Glutamatergic neuron (in vitro differentiated cells): ENCODE results near the gene UQCC3. TPM values are rescaled to one million over a fixed set of nuclear protein-coding genes. Genes with fewer than 3 reads are reported as not detected.
A peak's percentile ranks its signal among the peaks of the same experiment; 100 is the strongest.

ENCODE experiments used
- DNase-seq: peaks from one replicate; pipeline ENCODE4 v3.0.0; 2022
- H3K27ac Mint-ChIP-seq: one replicate; pipeline ENCODE4 v1.8.0; 2020; ENCODE audit warnings: mild to moderate bottlenecking, mixed read lengths, inconsistent platforms; ENCODE audit not compliant: unreplicated experiment
- H3K27me3 Mint-ChIP-seq: one replicate; pipeline ENCODE4 v1.8.0; 2020; ENCODE audit warnings: mild to moderate bottlenecking, moderate library complexity, mixed read lengths, inconsistent platforms; ENCODE audit not compliant: unreplicated experiment
- H3K36me3 Mint-ChIP-seq: one replicate; pipeline ENCODE4 v1.8.0; 2020; ENCODE audit warnings: mild to moderate bottlenecking, mixed read lengths, inconsistent platforms; ENCODE audit not compliant: unreplicated experiment
- H3K4me1 Mint-ChIP-seq: one replicate; pipeline ENCODE4 v1.8.0; 2020; ENCODE audit warnings: mild to moderate bottlenecking, low read depth, mixed read lengths, inconsistent platforms; ENCODE audit not compliant: unreplicated experiment
- H3K4me3 Mint-ChIP-seq: one replicate; pipeline ENCODE4 v1.8.0; 2020; ENCODE audit warnings: mild to moderate bottlenecking, mixed read lengths, inconsistent platforms; ENCODE audit not compliant: unreplicated experiment
- H3K9me3 Mint-ChIP-seq: one replicate; pipeline ENCODE4 v1.8.0; 2020; ENCODE audit warnings: mild to moderate bottlenecking, moderate library complexity, mixed read lengths, inconsistent platforms; ENCODE audit not compliant: unreplicated experiment
- total RNA-seq: library from RNA; stranded (reverse); fragmentation: NEBNext Ultra II Directional; extraction: Animal tissue kit (Norgen Biotek cat#: 25700); gene quantifications from one replicate; pipeline ENCODE4 v1.2.1, GENCODE V29; 2021; ENCODE audit not compliant: unreplicated experiment
- TF ChIP-seq, protein P1 (sequence below): fragments of 200-600 bp; sonication (generic); IDR thresholded peaks from one replicate; pipeline ENCODE4 v1.5.0; 2021; ENCODE audit not compliant: partially characterized antibody, unreplicated experiment

The UQCC3 gene
- total RNA-seq, 1 donor from 2014 or later, result 5.7 TPM

DNA sequence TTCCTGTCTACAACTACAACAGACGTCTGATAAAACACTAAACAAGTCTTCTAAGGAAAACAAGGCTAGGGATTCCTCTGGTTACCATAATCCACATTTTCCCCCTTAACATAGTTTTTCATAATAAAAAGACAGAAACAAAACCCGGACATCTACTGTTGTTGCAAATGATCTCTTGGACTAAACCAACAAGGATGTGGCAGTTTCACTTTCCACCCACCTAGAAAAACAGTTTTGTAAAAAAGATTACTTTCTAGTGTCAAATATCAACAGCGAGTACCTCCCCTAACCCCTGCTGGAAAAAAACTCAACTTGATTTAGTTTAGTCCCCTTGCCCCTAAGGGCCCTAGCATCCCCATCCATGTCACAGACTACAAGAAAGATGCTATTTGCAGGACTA, 41.4 kb downstream of the UQCC3 start:
- Mint-ChIP-seq H3K27ac (peak overlapping the region; percentile 15), H3K4me3 (no peak overlapping the region), H3K9me3 (peaks cover 12% of the 10 kb centered on the region), H3K4me1 (peaks cover 6% of the 10 kb centered on the region), H3K36me3 (no peaks in the 10 kb centered on the region), H3K27me3 (peaks cover 6% of the 10 kb centered on the region)
- no peak for DNase-seq
- TF ChIP-seq, protein P1, sequence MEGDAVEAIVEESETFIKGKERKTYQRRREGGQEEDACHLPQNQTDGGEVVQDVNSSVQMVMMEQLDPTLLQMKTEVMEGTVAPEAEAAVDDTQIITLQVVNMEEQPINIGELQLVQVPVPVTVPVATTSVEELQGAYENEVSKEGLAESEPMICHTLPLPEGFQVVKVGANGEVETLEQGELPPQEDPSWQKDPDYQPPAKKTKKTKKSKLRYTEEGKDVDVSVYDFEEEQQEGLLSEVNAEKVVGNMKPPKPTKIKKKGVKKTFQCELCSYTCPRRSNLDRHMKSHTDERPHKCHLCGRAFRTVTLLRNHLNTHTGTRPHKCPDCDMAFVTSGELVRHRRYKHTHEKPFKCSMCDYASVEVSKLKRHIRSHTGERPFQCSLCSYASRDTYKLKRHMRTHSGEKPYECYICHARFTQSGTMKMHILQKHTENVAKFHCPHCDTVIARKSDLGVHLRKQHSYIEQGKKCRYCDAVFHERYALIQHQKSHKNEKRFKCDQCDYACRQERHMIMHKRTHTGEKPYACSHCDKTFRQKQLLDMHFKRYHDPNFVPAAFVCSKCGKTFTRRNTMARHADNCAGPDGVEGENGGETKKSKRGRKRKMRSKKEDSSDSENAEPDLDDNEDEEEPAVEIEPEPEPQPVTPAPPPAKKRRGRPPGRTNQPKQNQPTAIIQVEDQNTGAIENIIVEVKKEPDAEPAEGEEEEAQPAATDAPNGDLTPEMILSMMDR, result no peak

DNA sequence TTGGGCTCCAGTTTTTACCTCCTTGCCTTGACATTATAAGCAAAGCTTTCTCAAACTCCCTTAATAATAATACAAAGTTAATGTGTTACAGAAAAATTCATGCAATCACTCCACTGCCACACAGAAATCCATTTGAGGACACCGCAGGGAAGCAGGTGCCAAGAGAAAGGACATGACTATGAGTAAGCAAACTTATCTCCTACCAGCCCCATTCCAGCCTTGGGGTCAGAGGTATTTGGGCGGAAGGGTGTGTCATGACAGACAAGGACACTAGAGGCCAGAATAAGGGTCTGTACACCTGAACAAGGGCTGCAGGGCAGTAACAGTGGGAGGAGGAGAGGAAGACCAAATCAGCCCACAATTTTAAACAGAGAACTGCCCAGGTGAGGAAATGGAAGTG, 41.9 kb downstream of the UQCC3 start:
- peaks cover 5% of the 10 kb centered on the region for H3K36me3 Mint-ChIP-seq
- TF ChIP-seq, protein P1, result no peak
- peaks cover 14% of the 10 kb centered on the region for H3K9me3 Mint-ChIP-seq
- peaks cover 8% of the 10 kb centered on the region for H3K4me1 Mint-ChIP-seq
- no peak for DNase-seq
- H3K27ac Mint-ChIP-seq, result peak overlapping the region; percentile 64
- H3K4me3 Mint-ChIP-seq, result no peak overlapping the region
- peaks cover 6% of the 10 kb centered on the region for H3K27me3 Mint-ChIP-seq

GRCh38 chr11:62715150-62716130, 44.0 kb downstream of the UQCC3 start:
- DNase-seq, result no peak
- TF ChIP-seq, protein P1, result no peak
- no peak overlapping the region for H3K27ac Mint-ChIP-seq
- peaks cover 5% of the 10 kb centered on the region for H3K36me3 Mint-ChIP-seq
- peaks cover 5% of the 10 kb centered on the region for H3K9me3 Mint-ChIP-seq
- H3K27me3 Mint-ChIP-seq, result peaks cover 3% of the 10 kb centered on the region
- H3K4me1 Mint-ChIP-seq, result peaks cover 2% of the 10 kb centered on the region
- H3K4me3 Mint-ChIP-seq, result no peak overlapping the region

GRCh38 chr11:62716206-62716605, 44.7 kb downstream of the UQCC3 start:
- DNase-seq, result no peak
- Mint-ChIP-seq H3K27me3 (peaks cover 3% of the 10 kb centered on the region), H3K4me1 (peaks cover 2% of the 10 kb centered on the region), H3K36me3 (peaks cover 8% of the 10 kb centered on the region), H3K9me3 (peaks cover 5% of the 10 kb centered on the region), H3K4me3 (peak overlapping the region; percentile 65), H3K27ac (no peak overlapping the region)
- TF ChIP-seq, protein P1, result no peak

DNA sequence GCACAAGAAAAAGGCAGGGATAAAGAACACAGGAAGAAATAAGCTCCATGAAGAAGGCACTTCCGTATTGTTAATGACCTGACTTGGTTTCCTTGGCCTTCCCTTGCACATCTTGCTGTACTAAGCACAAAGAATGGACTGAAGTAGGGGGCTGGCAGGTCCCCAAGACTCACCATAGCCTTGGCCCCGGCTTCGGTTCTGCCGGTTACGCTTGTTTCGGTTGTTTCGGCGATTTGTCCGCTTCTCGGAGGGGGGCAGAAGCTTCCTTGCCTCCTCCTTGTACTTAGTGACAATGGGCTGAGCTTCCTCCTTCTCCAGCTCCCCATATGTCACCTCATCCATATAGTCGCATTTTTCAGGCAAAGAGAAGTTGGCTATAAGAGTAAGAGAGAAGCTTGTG, 45.3 kb downstream of the UQCC3 start:
- Mint-ChIP-seq H3K4me1 (peaks cover 2% of the 10 kb centered on the region), H3K4me3 (no peak overlapping the region), H3K9me3 (peaks cover 5% of the 10 kb centered on the region), H3K36me3 (peaks cover 8% of the 10 kb centered on the region), H3K27ac (no peak overlapping the region), H3K27me3 (peaks cover 3% of the 10 kb centered on the region)
- DNase-seq, result no peak
- TF ChIP-seq, protein P1, result no peak
